HG02678 (cell line): ENCODE measurements around the gene PAPOLG.

ENCODE experiments used
- ATAC-seq: cut with Tn5 transposase; IDR thresholded peaks from one replicate; pipeline ENCODE4 v1.9.1; 2021; ENCODE audit warnings: mild to moderate bottlenecking, moderate library complexity; ENCODE audit not compliant: unreplicated experiment

The PAPOLG gene

DNA sequence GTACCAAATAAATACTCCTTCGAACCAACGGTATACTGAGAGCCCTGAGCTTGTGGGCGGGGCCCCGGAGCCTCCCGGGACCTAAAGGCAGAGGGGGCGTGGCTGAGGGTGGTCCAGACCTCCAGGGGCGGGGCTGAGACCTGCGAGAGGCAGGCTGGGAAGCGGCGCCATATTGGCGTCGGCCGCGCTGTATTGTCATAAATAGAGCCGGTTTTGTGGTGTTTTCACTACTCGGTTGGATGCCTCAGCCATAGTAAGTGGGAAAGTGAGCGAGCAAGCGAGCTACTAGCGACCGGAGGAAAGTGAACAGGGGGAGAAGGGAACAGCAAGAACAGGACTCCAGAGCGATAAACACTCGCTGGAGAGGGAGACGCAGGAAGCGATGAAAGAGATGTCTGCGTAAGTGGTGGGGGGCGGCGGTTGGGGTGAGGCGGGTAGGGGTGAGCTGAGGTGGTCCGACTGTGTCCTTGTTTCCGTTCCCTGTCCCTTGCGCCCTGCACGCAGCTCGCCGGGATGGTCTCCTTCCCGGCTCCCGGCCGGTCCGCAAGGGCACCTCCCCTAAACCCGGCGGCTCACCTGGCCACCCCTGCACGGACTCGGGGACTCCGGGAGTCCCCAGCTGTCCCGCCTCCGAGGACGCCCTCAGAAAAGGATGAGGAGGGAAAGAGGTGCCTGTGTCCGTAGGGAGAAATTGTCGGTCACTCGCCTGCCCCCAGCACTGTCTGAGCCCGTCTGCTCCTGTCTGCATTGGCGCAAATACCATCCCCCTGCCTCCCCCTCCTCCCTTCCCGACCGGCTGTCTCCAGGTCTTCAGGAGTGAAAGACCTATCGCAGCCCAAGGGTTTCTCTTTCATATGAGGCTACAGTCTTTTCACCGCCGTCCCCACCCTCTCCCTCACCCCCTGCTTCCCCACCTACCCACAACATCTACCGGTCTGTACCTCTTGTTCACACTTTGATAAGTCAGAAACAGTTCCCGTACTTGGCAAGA is at the start of gene PAPOLG:
PAPOLG (plus strand) TSS at position 172 of the 991 bp plus-strand sequence; CDS start at position 383, 211 bp downstream.
- ATAC-seq: peak; percentile 98

DNA sequence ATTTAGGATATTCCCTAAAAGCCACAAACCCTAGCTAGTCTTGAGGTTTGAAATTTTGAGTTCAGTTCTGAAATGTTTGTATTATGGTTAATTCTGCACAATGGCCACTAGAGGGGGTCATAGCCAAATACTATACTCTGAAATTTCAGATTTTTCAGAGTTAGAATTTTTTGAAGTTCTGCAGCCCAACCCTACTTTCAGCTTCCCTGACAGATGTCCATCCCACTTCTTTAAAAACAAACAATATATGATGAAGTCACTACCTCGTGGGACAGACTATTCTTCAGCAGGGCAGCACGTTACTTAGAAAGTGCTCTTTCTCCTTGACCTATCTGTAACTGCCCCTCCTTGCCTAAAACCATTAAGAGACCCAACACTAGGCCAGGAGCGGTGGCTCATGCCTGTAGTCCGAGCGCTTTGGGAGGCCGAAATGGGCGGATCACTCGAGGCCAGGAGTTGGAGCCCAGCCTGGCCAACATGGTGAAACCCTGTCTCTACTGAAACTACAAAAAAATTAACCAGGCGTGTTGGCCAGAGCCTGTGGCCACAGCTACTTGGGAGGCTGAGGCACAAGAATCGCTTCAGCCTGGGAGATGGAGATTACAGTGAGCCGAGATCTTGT is 48.2 kb upstream of the PAPOLG start:
- ATAC-seq: no peak

DNA sequence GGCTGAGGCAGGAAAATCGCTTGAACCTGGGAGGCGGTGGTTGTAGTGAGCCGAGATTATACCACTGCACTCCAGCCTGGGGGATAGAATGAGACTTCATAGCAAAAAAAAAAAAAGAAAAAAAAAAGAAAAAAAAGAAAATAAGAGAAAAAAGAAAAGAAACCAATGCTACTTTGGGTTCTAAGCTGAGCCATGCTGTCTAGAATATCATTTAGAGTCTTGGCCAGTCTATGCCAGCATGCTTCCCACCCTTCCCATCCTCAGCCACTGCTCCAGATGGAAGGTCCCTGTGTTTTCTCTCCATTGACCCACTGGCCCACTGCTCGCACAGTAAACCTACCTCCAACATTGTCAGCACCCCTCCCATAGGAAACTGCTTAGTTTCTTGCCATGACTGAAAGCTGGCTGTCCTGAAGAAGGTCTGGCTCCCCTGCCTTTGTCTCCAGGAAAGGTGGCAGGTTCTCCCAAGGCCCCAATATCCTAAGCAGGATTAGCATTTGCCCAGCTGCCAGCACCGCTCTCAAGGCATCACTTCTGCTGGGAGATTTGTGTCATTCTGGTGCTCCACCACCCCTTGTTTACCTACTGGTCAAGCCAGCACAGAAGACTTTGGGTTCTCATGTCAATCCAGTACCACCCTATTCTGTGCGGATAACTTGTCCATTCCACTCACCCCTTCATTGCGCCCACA is 47.3 kb upstream of the PAPOLG start:
- no peak for ATAC-seq

DNA sequence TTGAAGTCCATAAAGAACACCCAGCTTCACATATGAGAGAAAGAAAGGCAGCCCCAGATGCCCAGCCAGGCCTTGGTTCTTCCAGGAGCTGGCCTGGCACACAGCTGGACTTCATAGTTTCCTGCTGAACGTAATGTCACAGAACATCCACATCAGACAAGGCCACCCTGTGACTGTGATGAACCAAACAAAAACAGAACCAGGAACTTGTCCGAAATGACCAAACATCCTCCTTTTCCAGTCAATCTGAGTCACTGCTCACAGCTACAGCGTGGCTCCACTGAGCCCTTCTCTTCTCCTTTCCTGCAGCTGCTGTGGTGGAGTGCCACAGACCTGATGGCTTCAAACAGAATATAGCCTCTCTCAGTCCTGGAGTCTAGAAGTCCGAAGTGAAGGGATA is 45.4 kb upstream of the PAPOLG start:
- ATAC-seq: no peak

DNA sequence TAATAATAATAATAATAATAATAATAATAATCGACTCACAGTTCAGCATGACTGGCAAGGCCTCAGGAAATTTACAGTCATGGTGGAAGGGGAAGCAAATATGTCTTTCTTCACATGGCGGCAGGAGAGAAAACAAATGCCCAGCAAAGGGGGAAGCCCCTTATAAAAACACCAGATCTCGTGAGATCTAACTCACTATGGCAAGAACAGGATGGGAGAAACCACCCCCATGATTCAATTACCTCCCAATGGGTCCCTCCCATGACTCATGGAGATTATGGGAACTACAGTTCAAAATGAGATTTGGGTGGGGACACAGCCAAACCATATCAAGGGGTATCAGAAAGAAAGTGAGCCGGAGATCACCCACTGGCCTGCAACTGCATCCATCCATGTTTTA is 40.5 kb upstream of the PAPOLG start:
- no peak for ATAC-seq

DNA sequence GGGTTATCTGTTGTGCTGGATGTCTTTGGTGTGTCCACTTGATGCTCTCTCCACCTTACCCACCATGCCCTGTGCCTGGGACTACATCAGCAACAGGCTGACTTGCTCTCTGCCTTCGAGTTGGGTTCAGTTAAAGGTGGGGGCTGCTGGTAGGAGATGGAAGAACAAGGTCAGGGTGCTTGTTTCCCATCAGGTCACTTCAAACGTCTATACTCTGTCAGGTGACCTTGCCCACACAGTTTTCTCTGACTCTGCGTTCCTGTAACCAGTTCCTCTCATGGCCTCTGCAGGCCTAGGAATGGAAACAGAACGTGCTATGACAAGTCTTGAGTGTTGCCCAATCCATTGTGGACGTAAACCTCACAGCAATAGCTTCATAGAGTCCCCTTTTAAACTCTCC is 38.4 kb upstream of the PAPOLG start:
- ATAC-seq: no peak

DNA sequence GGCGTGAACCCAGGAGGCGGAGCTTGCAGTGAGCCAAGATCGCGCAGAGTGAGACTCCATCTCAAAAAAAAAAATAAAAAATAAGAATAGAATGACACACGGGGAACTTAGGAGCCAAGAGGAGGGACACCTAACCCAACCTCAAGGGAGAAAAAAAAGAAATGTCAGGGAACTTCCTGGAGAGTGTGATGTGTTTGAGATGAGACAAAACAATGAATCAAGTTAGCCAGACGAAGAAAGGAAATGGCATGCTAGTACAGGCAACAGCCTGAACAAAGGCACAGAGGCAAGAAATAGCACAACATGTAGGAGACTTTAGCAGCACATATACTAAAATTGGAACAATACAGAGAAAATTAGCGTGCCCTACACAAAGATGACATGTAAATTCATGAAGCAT is 36.7 kb upstream of the PAPOLG start:
- no peak for ATAC-seq

DNA sequence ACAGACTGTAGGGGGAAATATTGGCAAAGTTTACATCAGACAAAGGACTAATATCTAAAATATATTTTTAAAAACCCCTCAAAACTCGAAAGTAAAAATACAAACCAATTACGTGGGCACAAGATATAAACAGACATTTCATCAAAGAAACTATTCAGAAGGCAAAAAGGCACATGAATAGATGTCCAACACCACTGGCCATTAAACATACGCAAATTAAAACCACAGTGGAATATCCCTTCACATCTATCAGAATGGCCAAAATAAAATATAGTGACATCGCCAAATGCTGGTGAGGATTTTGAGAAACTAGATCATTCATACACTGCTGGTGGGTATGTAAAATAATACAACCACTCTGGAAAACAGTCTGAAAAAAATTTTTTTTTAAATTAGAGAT is 30.6 kb upstream of the PAPOLG start:
- ATAC-seq: no peak

DNA sequence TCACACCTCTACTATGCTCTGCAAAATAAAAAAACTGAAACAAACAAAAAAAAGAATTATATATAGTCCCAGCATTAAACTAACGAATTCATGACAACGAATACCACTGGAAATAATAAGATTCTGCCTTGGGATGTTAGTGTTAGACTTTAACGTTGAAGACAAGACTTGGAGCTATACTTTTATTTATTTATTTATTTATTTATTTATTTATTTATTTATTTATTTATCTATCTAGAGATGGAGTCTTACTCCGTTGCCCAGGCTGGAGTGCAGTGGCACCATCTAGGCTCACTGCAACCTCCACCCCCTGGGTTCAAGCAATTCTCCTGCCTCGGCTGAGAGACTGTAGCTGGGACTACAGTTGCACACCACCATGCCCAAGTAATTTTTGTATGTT is 27.2 kb upstream of the PAPOLG start:
- no peak for ATAC-seq

DNA sequence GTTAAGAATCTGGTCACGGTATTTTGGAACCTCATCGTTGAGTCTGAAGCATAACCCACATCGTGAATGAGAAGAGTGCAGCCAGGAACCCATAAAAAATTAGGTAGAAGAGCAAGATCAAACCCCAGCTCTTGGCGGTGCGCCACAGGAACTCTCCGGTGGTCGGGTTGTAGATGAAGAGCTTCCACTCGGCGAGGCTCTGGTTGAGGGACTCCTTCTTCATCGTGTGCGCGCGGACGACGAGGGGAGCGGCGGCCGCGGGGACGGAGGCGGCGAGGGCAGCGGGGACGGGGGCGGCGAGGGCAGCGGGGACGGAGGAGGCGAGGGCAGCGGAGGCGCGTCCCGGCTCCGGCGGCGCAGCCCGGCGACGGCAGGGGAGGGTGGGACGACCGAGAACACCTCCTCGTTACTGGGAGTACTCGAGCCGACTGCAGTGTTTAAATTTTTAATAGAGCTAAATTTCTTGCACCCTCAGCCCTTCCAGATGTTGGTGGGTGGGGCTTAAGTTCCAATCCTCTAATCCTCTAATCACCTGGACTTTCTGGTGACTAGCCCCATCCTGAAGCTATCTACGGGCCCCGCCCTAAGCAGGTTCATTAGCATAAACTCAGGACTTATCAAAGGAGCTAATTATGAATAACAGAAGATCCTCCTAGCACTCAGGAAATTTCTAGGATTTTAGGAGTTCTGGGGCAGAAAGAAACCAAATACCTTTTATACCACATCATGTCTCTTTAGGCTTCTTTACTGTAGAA is 20.4 kb upstream of the PAPOLG start:
- no peak for ATAC-seq

DNA sequence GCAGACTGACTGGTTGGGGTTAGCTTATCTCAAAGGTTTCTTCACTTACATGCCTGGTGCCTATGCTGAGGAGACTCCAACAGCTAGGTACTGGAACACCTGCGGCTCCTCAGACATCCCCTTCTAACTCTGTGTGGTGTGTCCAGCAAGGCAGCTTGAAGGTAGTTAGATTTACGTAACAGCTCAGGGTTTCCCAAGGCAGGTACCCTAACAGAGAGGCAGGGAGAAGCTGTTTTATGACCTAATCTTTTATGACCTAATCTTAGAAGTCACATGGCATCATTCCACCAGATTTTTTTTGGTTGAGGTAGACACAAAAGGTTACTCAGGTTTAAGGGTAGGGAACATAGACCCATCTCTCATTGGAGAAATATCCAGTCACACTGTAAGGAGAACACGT is 17.4 kb upstream of the PAPOLG start:
- ATAC-seq: no peak

DNA sequence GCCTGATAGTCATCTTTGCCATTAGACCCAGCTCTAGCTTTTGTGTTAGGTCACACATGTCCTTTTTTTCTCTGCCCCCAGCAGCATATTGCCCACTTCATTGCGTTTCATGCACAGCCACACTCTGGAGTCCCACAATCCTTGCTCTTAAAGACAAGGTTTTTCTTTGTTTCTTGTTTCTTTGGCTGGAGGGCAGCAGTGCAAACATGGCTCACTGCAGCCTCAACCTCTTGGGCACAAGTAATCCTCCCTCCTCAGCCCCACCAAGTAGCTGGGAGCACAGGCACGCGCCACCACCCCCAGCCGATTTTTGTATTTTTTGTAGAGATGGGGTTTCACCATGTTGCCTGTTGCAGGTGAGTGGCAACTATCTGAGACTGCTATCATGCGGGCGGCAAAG is 16.9 kb upstream of the PAPOLG start:
- ATAC-seq: no peak

DNA sequence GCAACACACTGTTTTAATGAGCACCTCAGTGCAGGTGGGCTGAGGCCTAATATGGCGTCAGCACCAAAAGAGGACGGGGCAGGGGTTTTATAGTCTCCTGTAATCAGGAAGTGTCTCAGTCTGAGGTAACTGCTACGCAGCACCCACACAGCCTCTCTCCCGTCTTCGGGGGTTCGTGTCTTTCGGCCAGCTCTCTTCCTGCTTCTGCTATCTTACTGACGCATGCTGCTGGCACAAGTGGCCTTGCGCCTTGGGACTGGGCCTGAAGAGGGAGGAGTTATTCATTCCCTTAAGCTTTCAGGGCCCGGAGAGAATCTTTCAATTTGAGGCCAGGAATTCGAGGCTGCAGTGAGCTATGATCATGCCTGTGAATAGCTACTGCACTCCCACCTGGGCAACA is 14.5 kb upstream of the PAPOLG start:
- no peak for ATAC-seq

DNA sequence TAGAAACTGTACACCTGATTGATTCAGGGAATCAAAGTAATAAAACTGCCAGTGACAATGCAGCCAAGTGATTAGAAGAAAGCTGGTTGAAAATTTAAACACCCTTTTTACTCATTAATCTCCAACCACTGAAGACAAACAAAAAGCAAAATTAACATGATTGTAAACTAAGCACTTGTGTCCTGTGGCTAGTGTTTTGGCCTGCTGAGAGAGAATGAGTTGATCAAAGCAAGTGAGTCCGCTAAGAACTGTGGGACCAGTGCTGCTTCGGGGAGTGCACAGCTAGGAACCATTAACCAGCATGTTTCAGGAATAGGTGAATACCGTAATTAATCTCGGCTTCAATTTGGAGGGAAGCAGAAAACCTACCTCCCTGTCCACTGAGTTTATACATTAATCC is 13.6 kb upstream of the PAPOLG start:
- no peak for ATAC-seq

DNA sequence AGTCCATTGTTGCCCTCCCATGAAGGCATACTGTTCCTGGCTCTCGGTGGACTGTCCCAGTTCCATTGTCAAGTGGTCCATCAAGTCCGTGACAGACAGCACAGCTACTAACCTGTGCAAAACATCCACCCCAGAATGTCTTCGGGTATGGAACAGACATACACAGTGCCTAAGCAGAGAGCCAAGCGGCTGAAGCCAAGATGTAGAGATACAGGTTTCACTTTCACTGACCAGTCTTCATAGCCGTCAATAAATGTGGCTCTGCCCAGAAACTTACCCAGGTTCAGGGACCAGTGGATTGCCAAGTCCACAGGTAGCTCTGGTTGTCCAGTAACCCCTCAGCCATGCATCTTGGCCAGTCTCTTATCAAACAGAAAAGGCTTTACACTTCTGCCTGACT is 10.7 kb upstream of the PAPOLG start:
- ATAC-seq: no peak

DNA sequence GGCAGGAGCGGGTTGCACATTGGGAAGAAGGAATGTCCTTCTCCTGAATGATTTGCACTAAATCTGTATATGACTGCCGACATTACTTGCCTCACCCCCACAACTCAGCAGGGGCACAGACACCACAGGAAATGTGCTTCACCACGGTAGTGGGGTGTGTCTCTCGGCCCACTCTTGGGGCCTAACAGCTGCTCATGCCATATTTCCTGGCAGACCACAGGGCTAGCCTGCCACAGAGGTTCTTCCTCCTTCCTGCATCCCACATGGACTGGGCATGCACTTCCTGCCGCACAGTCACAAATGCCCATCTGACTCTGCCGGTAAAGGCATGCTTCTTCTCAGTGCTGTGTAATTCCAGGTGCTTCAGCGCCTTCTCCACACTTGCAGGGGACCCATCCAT is 10.3 kb upstream of the PAPOLG start:
- ATAC-seq: no peak

DNA sequence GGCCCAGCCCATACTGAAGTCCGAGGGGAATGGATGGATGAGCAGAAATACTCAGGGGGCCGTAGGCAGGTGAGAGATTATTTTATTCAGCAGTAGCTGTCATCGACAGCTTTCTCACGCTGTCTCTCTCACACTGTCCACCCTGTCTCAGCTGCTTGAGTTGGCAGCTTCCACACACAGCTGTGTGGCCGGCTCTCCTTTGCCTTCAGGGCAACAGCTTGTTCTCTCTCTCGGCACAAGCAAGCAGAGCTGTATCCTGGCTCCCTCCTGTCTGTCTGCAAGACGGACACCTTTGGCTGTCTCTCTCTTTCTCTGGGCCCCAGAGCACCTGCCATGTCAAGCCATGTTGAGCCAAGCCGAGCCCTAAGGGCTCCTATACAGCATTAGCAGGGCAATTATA is 9.8 kb upstream of the PAPOLG start:
- ATAC-seq: no peak

DNA sequence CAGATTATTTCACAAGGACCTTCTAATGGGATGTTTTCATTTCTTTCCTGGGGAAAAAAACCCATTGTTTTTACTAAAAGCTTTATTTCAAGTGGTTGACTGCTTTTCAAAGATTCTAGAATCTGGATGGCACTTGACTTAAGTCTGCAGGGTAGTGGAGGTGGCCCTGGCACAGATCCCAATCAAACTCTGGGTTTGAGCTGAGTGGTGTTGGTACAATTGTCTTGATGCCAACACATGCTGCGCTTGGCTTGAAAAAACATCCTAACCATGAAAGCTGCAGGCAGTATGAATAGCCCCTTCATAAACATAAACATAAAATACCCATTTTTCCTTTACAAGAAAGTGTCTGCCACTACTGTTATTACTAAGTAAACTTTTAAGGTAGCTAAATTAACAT is 3.6 kb downstream of the PAPOLG start:
- no peak for ATAC-seq

DNA sequence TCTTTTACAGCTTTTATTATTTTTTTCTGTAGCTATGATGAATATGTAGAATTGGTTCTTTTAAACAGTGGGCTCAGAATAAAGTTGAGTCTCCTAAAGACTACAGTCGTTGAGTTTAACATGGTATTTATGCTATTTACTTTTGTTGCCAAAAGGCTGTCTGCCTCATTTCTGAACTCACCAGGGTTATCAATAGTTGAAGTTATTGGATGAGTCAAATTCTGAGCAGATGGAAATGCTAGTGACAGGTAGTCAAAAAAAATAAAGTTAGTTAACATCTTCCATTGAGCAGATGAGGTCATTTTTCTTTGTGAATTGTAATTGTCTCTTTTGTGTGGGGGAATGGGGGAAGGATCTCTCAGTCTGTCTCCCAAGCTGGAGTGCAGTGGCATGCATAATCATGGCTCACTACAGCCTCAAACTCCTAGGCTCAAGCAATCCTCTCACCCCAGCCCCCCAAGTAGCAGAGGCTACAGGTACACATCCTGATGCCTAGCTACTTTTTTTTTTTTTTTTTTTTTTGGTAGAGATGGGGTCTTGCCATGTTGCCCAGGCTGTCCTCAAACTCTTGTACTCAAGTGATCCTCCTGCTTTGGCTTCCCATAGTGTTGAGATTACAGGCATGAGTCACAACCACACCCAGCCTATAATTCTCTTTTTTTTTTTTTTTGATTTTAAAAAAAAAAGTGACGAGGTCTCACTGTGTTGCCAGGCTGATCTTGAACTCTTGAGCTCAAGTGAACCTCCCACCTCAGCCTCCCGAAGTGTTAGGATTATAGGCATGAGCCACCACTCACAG is 8.9 kb downstream of the PAPOLG start:
- no peak for ATAC-seq

DNA sequence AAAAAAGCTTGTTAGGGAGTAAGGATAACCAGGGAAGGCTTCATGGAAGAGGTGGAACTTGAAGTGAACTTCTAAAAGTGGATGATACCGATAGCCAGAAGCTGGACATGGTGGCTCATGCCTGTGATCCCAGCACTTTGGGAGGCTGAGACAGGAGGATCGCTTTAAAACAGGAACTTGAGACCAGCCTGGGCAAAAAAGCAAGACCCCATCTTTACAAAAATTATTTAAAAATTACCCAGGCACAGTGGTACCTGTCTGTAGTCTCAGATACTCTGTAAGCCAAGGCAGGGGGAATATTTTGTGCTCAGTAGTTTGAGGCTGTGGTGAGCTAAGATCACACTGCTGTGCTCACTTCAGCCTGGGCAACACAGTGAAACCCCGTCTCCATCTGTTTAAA is 10.2 kb downstream of the PAPOLG start:
- ATAC-seq: no peak
